HG03103 (cell line): ENCODE results near the gene FAM120B.
"Not testable (repeated sequence)": the region's sequence is repeated elsewhere in the genome, so short reads cannot be mapped to it uniquely, and the experiment has no call there.

ENCODE experiments used
- ATAC-seq: cut with Tn5 transposase; IDR thresholded peaks from one replicate; pipeline ENCODE4 v1.9.1; 2021; ENCODE audit warnings: low read depth; ENCODE audit not compliant: unreplicated experiment

FAM120B gene

GRCh38 chr6:170306324-170307079, at the start of gene FAM120B:
FAM120B (plus strand) TSS chr6:170306758; CDS start chr6:170317391, 10,633 bp downstream.
- peak; percentile 93 for ATAC-seq

GRCh38 chr6:170257376-170257775, 49.2 kb upstream of the FAM120B start:
- ATAC-seq = no peak

- ATAC-seq = no peak
Measured at GRCh38 chr6:170258407-170258806, 48.2 kb upstream of the FAM120B start.

- ATAC-seq = no peak
Measured at GRCh38 chr6:170259278-170259677, 47.3 kb upstream of the FAM120B start.

- no peak for ATAC-seq
Measured at GRCh38 chr6:170260686-170261085, 45.9 kb upstream of the FAM120B start.

- no peak for ATAC-seq
Measured at GRCh38 chr6:170261643-170262488, 44.7 kb upstream of the FAM120B start.

GRCh38 chr6:170262489-170263088, 44.0 kb upstream of the FAM120B start:
- no peak for ATAC-seq

GRCh38 chr6:170263410-170263809, 43.1 kb upstream of the FAM120B start:
- no peak for ATAC-seq

GRCh38 chr6:170264086-170264485, 42.5 kb upstream of the FAM120B start:
- no peak for ATAC-seq

- not testable (repeated sequence) for ATAC-seq
Measured at GRCh38 chr6:170264644-170265043, 41.9 kb upstream of the FAM120B start.

- ATAC-seq = no peak
Measured at GRCh38 chr6:170265655-170266054, 40.9 kb upstream of the FAM120B start.

- ATAC-seq = no peak
Measured at GRCh38 chr6:170266061-170266825, 40.3 kb upstream of the FAM120B start.

GRCh38 chr6:170267688-170268087, 38.9 kb upstream of the FAM120B start:
- ATAC-seq = no peak

GRCh38 chr6:170268216-170269129, 38.1 kb upstream of the FAM120B start:
- no peak for ATAC-seq

- ATAC-seq = no peak
Measured at GRCh38 chr6:170269151-170269845, 37.3 kb upstream of the FAM120B start.

GRCh38 chr6:170269846-170270541, 36.6 kb upstream of the FAM120B start:
- ATAC-seq = no peak

GRCh38 chr6:170270984-170271593, 35.5 kb upstream of the FAM120B start:
- ATAC-seq = no peak

- ATAC-seq = peak; percentile 96
Measured at GRCh38 chr6:170271771-170272314, 34.7 kb upstream of the FAM120B start.
